Measurements from ENCODE around the gene GPC3. TPM values are rescaled to one million over a fixed set of nuclear protein-coding genes. Genes with fewer than 3 reads are reported as not detected.

GPC3 gene
- total and polyA plus RNA-seq, 4 donors = 8.3 to 270 (median 52.4) TPM

- Histone ChIP-seq H3K4me1 (ENCODE audit: control insufficient read depth in 5 of 5, insufficient read depth in 5 of 5, low read length in 5 of 5) (peaks cover 0 to 8% (median 0%) of the 10 kb centered on the region in 5 donors), H3K9me3 (ENCODE audit: control insufficient read depth in 4 of 4, insufficient read depth in 3 of 4, low read length in 3 of 4) (peaks cover 0 to 2% (median 0%) of the 10 kb centered on the region in 4 donors), H3K4me3 (no peak overlapping the region), H3K9ac (ENCODE audit: insufficient read depth in 1 of 2, low read length in 2 of 2) (no peak overlapping the region), H3K27me3 (ENCODE audit: control insufficient read depth in 3 of 3, insufficient read depth in 3 of 3, low read length in 2 of 3) (peaks cover 0 to 20% (median 11%) of the 10 kb centered on the region in 3 donors), H3K27ac (ENCODE audit: low read depth in 1 of 2, low read length in 1 of 2) (no peak overlapping the region), H3K36me3 (ENCODE audit: control insufficient read depth in 4 of 4, insufficient read depth in 4 of 4, low read length in 4 of 4) (no peaks in the 10 kb centered on the region)
- no peak for ATAC-seq (ENCODE audit: insufficient read depth, low FRiP score)
- 67 to 92% methylated on average over 4 of the region's 4 CpGs for WGBS, 2 donors
- TF ChIP-seq, protein P1, sequence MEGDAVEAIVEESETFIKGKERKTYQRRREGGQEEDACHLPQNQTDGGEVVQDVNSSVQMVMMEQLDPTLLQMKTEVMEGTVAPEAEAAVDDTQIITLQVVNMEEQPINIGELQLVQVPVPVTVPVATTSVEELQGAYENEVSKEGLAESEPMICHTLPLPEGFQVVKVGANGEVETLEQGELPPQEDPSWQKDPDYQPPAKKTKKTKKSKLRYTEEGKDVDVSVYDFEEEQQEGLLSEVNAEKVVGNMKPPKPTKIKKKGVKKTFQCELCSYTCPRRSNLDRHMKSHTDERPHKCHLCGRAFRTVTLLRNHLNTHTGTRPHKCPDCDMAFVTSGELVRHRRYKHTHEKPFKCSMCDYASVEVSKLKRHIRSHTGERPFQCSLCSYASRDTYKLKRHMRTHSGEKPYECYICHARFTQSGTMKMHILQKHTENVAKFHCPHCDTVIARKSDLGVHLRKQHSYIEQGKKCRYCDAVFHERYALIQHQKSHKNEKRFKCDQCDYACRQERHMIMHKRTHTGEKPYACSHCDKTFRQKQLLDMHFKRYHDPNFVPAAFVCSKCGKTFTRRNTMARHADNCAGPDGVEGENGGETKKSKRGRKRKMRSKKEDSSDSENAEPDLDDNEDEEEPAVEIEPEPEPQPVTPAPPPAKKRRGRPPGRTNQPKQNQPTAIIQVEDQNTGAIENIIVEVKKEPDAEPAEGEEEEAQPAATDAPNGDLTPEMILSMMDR (IDR thresholded peaks at IDR 0.05; ENCODE audit: control extremely low read depth, extremely low read depth) = no peak
- no peak for DNase-seq
Observed at GRCh38 chrX:133972916-133973315, 12.5 kb downstream of the GPC3 start.

- TF ChIP-seq, protein P1 (IDR thresholded peaks at IDR 0.05; ENCODE audit: control extremely low read depth, extremely low read depth) = no peak
- H3K36me3 ChIP-seq (ENCODE audit: control insufficient read depth in 4 of 4, insufficient read depth in 4 of 4, low read length in 4 of 4) = no peaks in the 10 kb centered on the region
- WGBS, 2 donors = 67 to 91% methylated on average over 3 of the region's 3 CpGs
- H3K4me1 ChIP-seq (ENCODE audit: control insufficient read depth in 5 of 5, insufficient read depth in 5 of 5, low read length in 5 of 5) = peaks cover 0 to 8% (median 0%) of the 10 kb centered on the region in 5 donors
- no peak overlapping the region for H3K4me3 ChIP-seq
- H3K9ac ChIP-seq (ENCODE audit: insufficient read depth in 1 of 2, low read length in 2 of 2) = no peak overlapping the region
- peaks cover 2 to 20% (median 15%) of the 10 kb centered on the region in 3 donors for H3K27me3 ChIP-seq (ENCODE audit: control insufficient read depth in 3 of 3, insufficient read depth in 3 of 3, low read length in 2 of 3)
- peaks cover 0 to 3% (median 0%) of the 10 kb centered on the region in 4 donors for H3K9me3 ChIP-seq (ENCODE audit: control insufficient read depth in 4 of 4, insufficient read depth in 3 of 4, low read length in 3 of 4)
- ATAC-seq (ENCODE audit: insufficient read depth, low FRiP score) (no peak), DNase-seq (no peak)
- H3K27ac ChIP-seq (ENCODE audit: low read depth in 1 of 2, low read length in 1 of 2) = no peak overlapping the region
Observed at GRCh38 chrX:133971586-133971985, 13.8 kb downstream of the GPC3 start.

GRCh38 chrX:133970076-133970475 is 15.3 kb downstream of the GPC3 start:
- H3K27ac ChIP-seq (ENCODE audit: low read depth in 1 of 2, low read length in 1 of 2) = no peak overlapping the region
- TF ChIP-seq, protein P1 (IDR thresholded peaks at IDR 0.05; ENCODE audit: control extremely low read depth, extremely low read depth) = no peak

DNA sequence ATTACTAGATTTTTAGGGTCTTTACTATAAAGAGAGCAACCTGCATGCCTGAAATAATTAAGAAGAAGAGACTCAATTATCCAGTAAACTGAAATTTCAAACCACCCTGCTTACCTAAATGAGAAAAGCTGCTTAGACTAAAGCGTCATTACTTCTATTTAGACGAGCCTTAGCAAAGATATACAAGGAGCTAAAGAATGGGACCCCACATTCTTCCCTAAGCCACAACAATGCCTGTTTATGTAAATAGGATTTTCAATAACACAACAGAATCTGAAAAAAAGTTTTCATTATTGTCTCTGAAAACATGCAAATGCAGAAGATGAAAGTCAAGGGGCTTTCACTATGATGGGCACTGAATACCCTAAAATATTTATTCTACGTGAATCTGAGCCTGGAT is 16.2 kb downstream of the GPC3 start:
- H3K27me3 ChIP-seq (ENCODE audit: control insufficient read depth in 3 of 3, insufficient read depth in 3 of 3, low read length in 2 of 3) = peaks cover 2 to 24% (median 15%) of the 10 kb centered on the region in 3 donors
- no peak overlapping the region for H3K27ac ChIP-seq (ENCODE audit: low read depth in 1 of 2, low read length in 1 of 2)
- H3K4me1 ChIP-seq (ENCODE audit: control insufficient read depth in 5 of 5, insufficient read depth in 5 of 5, low read length in 5 of 5) = peaks cover 0 to 8% (median 0%) of the 10 kb centered on the region in 5 donors
- H3K36me3 ChIP-seq (ENCODE audit: control insufficient read depth in 4 of 4, insufficient read depth in 4 of 4, low read length in 4 of 4) = peaks cover 0 to 5% (median 0%) of the 10 kb centered on the region in 4 donors
- H3K9ac ChIP-seq (ENCODE audit: insufficient read depth in 1 of 2, low read length in 2 of 2) = no peak overlapping the region
- TF ChIP-seq, protein P1 (IDR thresholded peaks at IDR 0.05; ENCODE audit: control extremely low read depth, extremely low read depth) = no peak
- 60 to 88% methylated on average over 3 of the region's 3 CpGs for WGBS, 2 donors
- H3K4me3 ChIP-seq = no peak overlapping the region
- DNase-seq = no peak
- no peak for ATAC-seq (ENCODE audit: insufficient read depth, low FRiP score)
- H3K9me3 ChIP-seq (ENCODE audit: control insufficient read depth in 4 of 4, insufficient read depth in 3 of 4, low read length in 3 of 4) = peaks cover 0 to 3% (median 0%) of the 10 kb centered on the region in 4 donors

More at GRCh38 chrX:133970076-133970475, 15.3 kb downstream of the GPC3 start:
- H3K9me3 ChIP-seq (ENCODE audit: control insufficient read depth in 4 of 4, insufficient read depth in 3 of 4, low read length in 3 of 4) = peaks cover 0 to 3% (median 0%) of the 10 kb centered on the region in 4 donors
- peaks cover 0 to 8% (median 0%) of the 10 kb centered on the region in 5 donors for H3K4me1 ChIP-seq (ENCODE audit: control insufficient read depth in 5 of 5, insufficient read depth in 5 of 5, low read length in 5 of 5)
- peaks cover 2 to 21% (median 20%) of the 10 kb centered on the region in 3 donors for H3K27me3 ChIP-seq (ENCODE audit: control insufficient read depth in 3 of 3, insufficient read depth in 3 of 3, low read length in 2 of 3)
- WGBS, 2 donors = 45 to 62% methylated on average over 5 of the region's 5 CpGs
- H3K9ac ChIP-seq (ENCODE audit: insufficient read depth in 1 of 2, low read length in 2 of 2) = no peak overlapping the region
- no peak overlapping the region for H3K4me3 ChIP-seq
- ATAC-seq (ENCODE audit: insufficient read depth, low FRiP score) (no peak), DNase-seq (peak in 1 of 3 donors; percentile 35)
- no peaks in the 10 kb centered on the region for H3K36me3 ChIP-seq (ENCODE audit: control insufficient read depth in 4 of 4, insufficient read depth in 4 of 4, low read length in 4 of 4)
